PC-9 (cell line): ENCODE results near the gene TCP11. TPM values are rescaled to one million over a fixed set of nuclear protein-coding genes. Genes with fewer than 3 reads are reported as not detected.

Experiments
- BruUV-seq: library from RNA; stranded (reverse); fragments of 400-500 nt; replicated peaks from 2 replicates; lab custom pipeline; 2021; lab: Mats Ljungman, UMichigan
- CTCF ChIA-PET: fragments of 300-600 bp; sonication (Branson Sonifier 250); formaldehyde crosslinking; loops from one replicate; lab custom pipeline; 2022; ENCODE audit warnings: antibody characterized with exemption; lab: Charles Lee
- POLR2A ChIA-PET: fragments of 300-600 bp; sonication (Branson Sonifier 250); formaldehyde crosslinking; loops from one replicate; lab custom pipeline; 2022; ENCODE audit warnings: antibody characterized with exemption; ENCODE audit not compliant: unreplicated experiment; lab: Charles Lee
- DNase-seq, 2 experiments: peaks; one replicate each; pipeline versions ENCODE4 v3.0.0 to v3.0.0-alpha.2; 2015 to 2022; ENCODE audit warnings: mixed read lengths in 1 of 2
- H2AFZ ChIP-seq: fragments of 200-600 bp; sonication (generic); 2 replicates; pipeline ENCODE4 v1.8.1; 2017; ENCODE audit warnings: antibody characterized with exemption
- H3F3A ChIP-seq: fragments of 200-600 bp; sonication (generic); 2 replicates; pipeline ENCODE4 v1.8.1; 2017; ENCODE audit warnings: antibody characterized with exemption, mild to moderate bottlenecking, low read depth; ENCODE audit not compliant: insufficient read depth
- H3K27ac ChIP-seq: fragments of 200-600 bp; sonication (generic); 2 replicates; pipeline ENCODE4 v1.6.1; 2016; ENCODE audit warnings: mixed run types
- H3K27me3 ChIP-seq: fragments of 200-600 bp; sonication (generic); 2 replicates; pipeline ENCODE4 v1.6.1; 2016; ENCODE audit warnings: low read depth, mixed run types; ENCODE audit not compliant: insufficient read depth
- H3K36me3 ChIP-seq: fragments of 200-600 bp; sonication (generic); 2 replicates; pipeline ENCODE4 v1.6.1; 2016; ENCODE audit warnings: low read depth, mixed run types
- H3K4me1 ChIP-seq: fragments of 200-600 bp; sonication (generic); replicated peaks from 2 replicates; pipeline ENCODE4 v1.6.1; 2016; ENCODE audit warnings: mixed run types; ENCODE audit not compliant: insufficient read depth
- H3K4me2 ChIP-seq: fragments of 200-600 bp; sonication (generic); 2 replicates; pipeline ENCODE4 v1.6.1; 2017; ENCODE audit warnings: mixed run types
- H3K4me3 ChIP-seq: fragments of 200-600 bp; sonication (generic); 2 replicates; pipeline ENCODE4 v1.6.1; 2016; ENCODE audit warnings: mixed run types
- H3K79me2 ChIP-seq: fragments of 200-600 bp; sonication (generic); 2 replicates; pipeline ENCODE4 v1.6.1; 2017; ENCODE audit warnings: low read depth, mixed run types
- H3K9me2 ChIP-seq: fragments of 200-600 bp; sonication (generic); 2 replicates; pipeline ENCODE4 v1.8.1; 2017; ENCODE audit warnings: mild to moderate bottlenecking; ENCODE audit not compliant: insufficient read depth
- H3K9me3 ChIP-seq: fragments of 200-600 bp; sonication (generic); 2 replicates; pipeline ENCODE4 v1.8.1; 2016; ENCODE audit warnings: low read depth; ENCODE audit not compliant: insufficient read depth
- H4K20me1 ChIP-seq: fragments of 200-600 bp; sonication (generic); 2 replicates; pipeline ENCODE4 v1.8.1; 2017; ENCODE audit not compliant: insufficient read depth
- EZH2 ChIP-seq: fragments of 200-600 bp; sonication (generic); IDR thresholded peaks from 2 replicates; pipeline ENCODE4 v1.8.0; 2017; ENCODE audit warnings: antibody characterized with exemption, low read depth
- intact Hi-C: fragments of 100-400 bp; cut with micrococcal nuclease; formaldehyde crosslinking; loops from one replicate; pipeline ENCODE4 v1.10.0; 2022; ENCODE audit not compliant: unreplicated experiment
- total RNA-seq: library from RNA; stranded (reverse); gene quantifications from 2 replicates; pipeline ENCODE4 v1.2.3, GENCODE V29; 2021
- TF ChIP-seq, protein P1 (sequence below): fragments of 200-600 bp; sonication (generic); conservative IDR thresholded peaks from 2 replicates; pipeline ENCODE4 v1.6.1; 2017; ENCODE audit warnings: mixed run types, antibody characterized with exemption, mild to moderate bottlenecking, moderate library complexity

Gene TCP11
- total RNA-seq, 1 experiment from 2014 or later: not detected

DNA sequence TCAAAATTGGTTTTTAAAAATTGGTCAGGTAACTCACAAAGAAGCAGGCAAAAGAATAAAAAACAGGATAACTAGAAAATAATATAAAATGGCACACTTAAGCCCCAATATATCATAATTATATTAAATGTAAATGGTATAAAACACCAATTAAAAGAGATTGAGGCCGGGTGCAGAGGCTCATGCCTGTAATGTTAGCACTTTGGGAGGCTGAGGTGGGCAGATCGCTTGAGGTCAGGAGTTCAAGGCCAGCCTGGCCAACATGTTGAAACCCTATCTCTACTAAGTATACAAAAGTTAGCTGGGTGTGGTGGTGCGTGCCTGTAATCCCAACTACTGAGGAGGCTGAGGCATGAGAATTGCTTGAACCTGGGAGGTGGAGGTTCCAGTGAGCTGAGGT, 36.1 kb downstream of the TCP11 start:
- Histone ChIP-seq H2AFZ (no peak overlapping the region), H3K4me3 (no peak overlapping the region), H3K4me1 (peaks cover 12% of the 10 kb centered on the region; the same call in 1 of the 2 replicates), H3K27me3 (no peaks in the 10 kb centered on the region), H3K27ac (no peak overlapping the region), H3K9me3 (no peaks in the 10 kb centered on the region), H3K9me2 (no peaks in the 10 kb centered on the region), H4K20me1 (no peaks in the 10 kb centered on the region), H3K79me2 (no peaks in the 10 kb centered on the region), H3K36me3 (no peaks in the 10 kb centered on the region), H3K4me2 (no peak overlapping the region), H3F3A (no peaks in the 10 kb centered on the region)
- no peak for DNase-seq
- ChIA-PET CTCF (no interaction called here), POLR2A (no interaction called here)
- TF ChIP-seq, protein P1, sequence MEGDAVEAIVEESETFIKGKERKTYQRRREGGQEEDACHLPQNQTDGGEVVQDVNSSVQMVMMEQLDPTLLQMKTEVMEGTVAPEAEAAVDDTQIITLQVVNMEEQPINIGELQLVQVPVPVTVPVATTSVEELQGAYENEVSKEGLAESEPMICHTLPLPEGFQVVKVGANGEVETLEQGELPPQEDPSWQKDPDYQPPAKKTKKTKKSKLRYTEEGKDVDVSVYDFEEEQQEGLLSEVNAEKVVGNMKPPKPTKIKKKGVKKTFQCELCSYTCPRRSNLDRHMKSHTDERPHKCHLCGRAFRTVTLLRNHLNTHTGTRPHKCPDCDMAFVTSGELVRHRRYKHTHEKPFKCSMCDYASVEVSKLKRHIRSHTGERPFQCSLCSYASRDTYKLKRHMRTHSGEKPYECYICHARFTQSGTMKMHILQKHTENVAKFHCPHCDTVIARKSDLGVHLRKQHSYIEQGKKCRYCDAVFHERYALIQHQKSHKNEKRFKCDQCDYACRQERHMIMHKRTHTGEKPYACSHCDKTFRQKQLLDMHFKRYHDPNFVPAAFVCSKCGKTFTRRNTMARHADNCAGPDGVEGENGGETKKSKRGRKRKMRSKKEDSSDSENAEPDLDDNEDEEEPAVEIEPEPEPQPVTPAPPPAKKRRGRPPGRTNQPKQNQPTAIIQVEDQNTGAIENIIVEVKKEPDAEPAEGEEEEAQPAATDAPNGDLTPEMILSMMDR: no peak
- TF ChIP-seq EZH2: no peak
- intact Hi-C loops: no loop called here
- BruUV-seq: no TSS peak

DNA sequence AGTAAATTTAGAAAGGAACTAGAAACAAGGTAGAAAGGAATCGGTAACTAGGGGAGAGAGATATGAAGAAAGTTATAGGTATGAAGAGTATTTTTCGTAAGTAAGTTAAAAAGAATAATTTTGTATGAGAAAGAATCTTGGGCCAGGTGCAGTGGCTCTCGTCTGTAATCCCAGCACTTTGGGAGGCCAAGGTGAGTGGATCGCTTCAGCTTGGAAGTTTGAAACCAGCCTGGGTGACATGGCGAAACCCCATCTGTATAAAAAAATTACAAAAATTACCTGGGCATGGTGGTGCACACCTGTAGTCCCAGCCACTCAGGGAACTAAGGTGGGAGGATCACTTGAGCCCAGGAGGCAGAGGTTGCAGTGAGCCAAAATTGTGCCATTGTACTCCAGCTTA, 42.0 kb downstream of the TCP11 start:
- no peaks in the 10 kb centered on the region for H4K20me1 ChIP-seq
- no peaks in the 10 kb centered on the region for H3K9me3 ChIP-seq
- no peak overlapping the region for H2AFZ ChIP-seq
- H3F3A ChIP-seq: peaks cover 8% of the 10 kb centered on the region
- intact Hi-C loops: no loop called here
- H3K9me2 ChIP-seq: no peaks in the 10 kb centered on the region
- no peak for DNase-seq
- peaks cover 7% of the 10 kb centered on the region; the same call in 1 of the 2 replicates for H3K4me1 ChIP-seq
- no peak overlapping the region for H3K4me3 ChIP-seq
- TF ChIP-seq EZH2: no peak
- TF ChIP-seq, protein P1: no peak
- H3K36me3 ChIP-seq: no peaks in the 10 kb centered on the region
- no peaks in the 10 kb centered on the region for H3K27me3 ChIP-seq
- ChIA-PET POLR2A (no interaction called here), CTCF (no interaction called here)
- no peak overlapping the region for H3K27ac ChIP-seq
- H3K79me2 ChIP-seq: no peaks in the 10 kb centered on the region
- BruUV-seq: no TSS peak
- H3K4me2 ChIP-seq: no peak overlapping the region

DNA sequence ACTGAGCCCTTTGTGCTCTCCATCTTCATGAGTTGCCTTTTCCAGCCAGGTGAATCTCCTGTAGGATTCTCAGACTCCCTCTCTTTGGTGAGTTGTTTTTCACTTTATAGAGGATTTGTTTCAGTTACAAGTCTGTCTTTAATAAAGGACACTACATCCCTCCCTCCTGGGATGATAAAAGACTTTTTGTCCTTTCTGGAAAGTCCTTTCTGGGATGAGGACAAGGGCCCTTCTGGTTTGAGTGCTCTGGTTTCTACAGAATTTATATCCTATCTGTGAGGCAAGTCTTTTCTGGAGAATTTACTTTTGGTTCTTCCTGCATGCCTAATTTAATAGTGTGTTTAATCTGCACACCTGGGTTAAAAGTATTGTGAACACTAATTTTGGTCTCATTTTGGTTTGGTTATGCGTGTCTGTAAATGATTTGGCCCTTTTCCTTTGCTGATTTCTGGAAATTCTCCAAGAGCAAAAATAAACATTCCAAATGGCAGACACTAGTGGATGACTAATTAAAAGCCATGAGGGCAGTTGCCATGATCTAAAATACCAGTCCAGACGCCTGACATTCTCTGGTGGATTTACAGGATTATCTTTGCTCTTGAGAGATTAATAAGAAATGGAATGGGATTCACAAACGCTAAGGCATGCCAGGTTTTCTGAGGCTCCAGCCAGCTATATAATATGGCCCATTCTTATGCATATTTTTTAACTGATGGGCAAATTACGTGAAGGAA, 44.8 kb downstream of the TCP11 start:
- no peak overlapping the region for H3K4me3 ChIP-seq
- no peaks in the 10 kb centered on the region for H4K20me1 ChIP-seq
- no peaks in the 10 kb centered on the region for H3K27me3 ChIP-seq
- no peak overlapping the region for H2AFZ ChIP-seq
- H3K4me1 ChIP-seq: peaks cover 7% of the 10 kb centered on the region; the same call in 1 of the 2 replicates
- H3K79me2 ChIP-seq: no peaks in the 10 kb centered on the region
- H3K9me2 ChIP-seq: no peaks in the 10 kb centered on the region
- no peak overlapping the region for H3K4me2 ChIP-seq
- TF ChIP-seq, protein P1: no peak
- TF ChIP-seq EZH2: no peak
- H3F3A ChIP-seq: peaks cover 8% of the 10 kb centered on the region
- intact Hi-C loops: no loop called here
- BruUV-seq: no TSS peak
- H3K27ac ChIP-seq: no peak overlapping the region
- no peaks in the 10 kb centered on the region for H3K9me3 ChIP-seq
- CTCF ChIA-PET: no interaction called here
- DNase-seq: no peak
- POLR2A ChIA-PET: interaction anchor here (0.6 to 0.7 kb wide), 2 partner anchors 38 to 85 kb away, joined by 4 to 5 read pairs; no protein-coding TSS in a partner anchor
- no peaks in the 10 kb centered on the region for H3K36me3 ChIP-seq
